Measurements from ENCODE around the gene NDUFB7.

NDUFB7 gene

DNA sequence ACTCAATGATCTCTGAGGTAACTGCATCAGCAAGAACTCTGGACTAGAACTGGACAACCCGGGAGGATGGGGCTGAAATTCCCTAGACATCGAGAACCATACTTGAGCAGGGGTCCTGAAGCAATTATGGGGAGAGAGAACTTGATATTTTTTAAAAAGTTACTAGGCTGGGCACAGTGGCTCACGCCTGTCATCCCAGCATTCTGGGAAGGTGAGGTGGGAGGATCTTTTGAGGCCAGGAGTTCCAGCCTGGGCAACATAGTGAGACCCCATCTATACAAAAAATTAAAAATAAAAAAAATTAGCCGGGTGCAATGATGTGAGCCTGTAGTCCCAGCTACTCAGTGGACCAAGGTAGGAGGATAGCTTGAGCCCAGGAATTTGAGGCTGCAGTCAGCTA, 51.3 kb downstream of the NDUFB7 start:
- no peak for DNase-seq (ENCODE audit: low read depth)

DNA sequence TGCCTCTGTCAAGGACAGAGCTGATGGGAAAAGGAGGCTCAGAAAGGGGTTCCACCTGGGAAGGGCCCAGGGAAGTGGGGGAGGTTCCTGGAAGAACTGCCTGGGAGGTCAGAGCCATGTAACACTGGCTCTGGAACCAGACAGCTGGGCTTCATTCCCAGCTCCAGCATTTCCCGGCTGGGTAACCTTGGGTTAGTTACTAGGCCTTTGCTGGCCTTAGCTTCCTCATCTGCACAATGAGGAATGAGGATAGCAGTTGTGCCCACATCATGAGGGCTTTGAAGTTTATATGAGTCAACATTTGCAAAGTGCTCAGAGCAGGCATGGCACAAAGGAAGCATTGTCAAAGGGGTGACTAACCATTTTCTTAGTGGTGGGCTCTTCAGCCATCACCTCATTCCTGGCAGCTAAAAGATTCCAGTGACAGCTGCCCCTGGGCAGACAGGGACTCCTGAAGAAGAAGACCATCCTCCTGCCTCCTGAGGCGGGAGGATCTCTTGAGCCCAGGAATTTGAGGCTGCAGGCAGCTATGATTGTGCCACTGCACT, 51.9 kb downstream of the NDUFB7 start:
- no peak for DNase-seq (ENCODE audit: low read depth)

- no peak for DNase-seq (ENCODE audit: low read depth)
Measured at GRCh38 chr19:14519245-14519859, 52.5 kb downstream of the NDUFB7 start.

DNA sequence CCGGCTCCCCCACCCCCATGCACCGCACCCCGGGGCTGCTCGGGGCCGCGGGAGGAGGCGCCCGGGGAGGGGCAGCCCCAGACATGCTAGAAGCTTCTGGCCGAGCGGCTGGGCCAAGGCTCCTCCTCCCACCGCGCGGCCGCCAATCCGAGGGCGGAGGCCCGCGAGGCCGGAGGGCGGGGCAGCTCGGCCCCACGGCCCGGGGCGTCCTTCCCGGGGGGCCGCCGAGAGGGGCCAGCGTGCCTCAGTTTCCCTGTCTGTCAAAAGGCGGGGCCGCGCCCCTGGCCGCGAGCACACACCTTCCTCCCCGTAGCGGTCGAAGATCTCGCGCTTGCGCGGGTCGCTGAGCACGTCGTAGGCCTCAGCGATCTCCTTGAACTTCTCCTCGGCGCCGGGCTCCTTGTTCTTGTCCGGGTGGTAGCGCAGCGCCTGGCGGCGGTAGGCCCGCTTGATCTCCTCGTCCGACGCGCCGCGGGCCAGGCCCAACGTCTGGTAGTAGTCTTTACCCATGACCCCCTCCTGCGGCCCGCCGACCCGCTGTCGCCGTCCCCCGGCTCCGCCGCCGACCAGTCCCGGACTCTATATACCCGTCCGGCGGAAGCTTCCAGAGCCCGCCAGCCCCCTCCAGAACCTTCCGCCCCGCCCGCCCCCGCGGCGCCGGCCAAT, 53.9 kb downstream of the NDUFB7 start, which contains the start of gene DNAJB1:
TSS of gene DNAJB1 (minus strand) at position 558 of the 666 bp plus-strand sequence. CDS start at position 510, 48 bp downstream.
- DNase-seq (ENCODE audit: low read depth): peak; percentile 58

- DNase-seq (ENCODE audit: low read depth): no peak
Measured at GRCh38 chr19:14517446-14517839, 54.4 kb downstream of the NDUFB7 start.

GRCh38 chr19:14516746-14517438, 55.0 kb downstream of the NDUFB7 start:
- DNase-seq (ENCODE audit: low read depth): peak; percentile 15
